ENCODE results near the gene TCP11.

Gene TCP11

DNA sequence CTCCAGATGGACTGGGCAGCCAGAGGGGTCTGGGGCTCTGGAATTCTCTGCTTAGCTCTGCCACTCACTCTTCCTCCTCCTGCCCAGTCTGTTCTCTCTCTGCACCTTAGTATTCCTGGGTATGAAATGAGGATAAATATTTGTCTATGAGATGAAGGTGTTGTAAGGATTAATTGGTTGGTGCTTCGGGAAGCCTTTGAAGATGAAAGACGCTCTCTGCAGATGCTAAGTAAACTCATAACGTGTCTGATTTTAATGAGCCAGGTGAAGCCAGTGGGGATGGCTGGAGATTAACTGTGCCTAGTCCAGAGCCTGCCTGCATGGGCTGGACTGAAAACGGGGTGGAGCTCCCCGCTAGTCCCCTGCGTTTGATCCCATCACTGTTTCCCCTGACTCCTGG, 23.1 kb upstream of the TCP11 start:
- no peaks in the 10 kb centered on the region for H3K36me3 ChIP-seq (ENCODE audit: control insufficient read depth in 2 of 2, insufficient read depth in 2 of 2, low read length in 2 of 2)
- H3K4me1 ChIP-seq (ENCODE audit: control insufficient read depth in 2 of 2, insufficient read depth in 2 of 2, low read length in 2 of 2), result peaks cover 15 to 20% of the 10 kb centered on the region in 2 donors
- H3K9me3 ChIP-seq (ENCODE audit: control insufficient read depth in 2 of 2, low read length in 2 of 2), result no peaks in the 10 kb centered on the region
- H3K27ac ChIP-seq (ENCODE audit: low read depth in 2 of 2, low read length in 2 of 2), result no peak overlapping the region
- H3K4me3 ChIP-seq (ENCODE audit: low read length in 2 of 2), result no peak overlapping the region
- no peak overlapping the region for H3K9ac ChIP-seq (ENCODE audit: low read depth in 1 of 2, low read length in 2 of 2)
- peaks cover 0 to 4% of the 10 kb centered on the region in 2 donors for H3K27me3 ChIP-seq (ENCODE audit: control insufficient read depth in 2 of 2, insufficient read depth in 2 of 2, low read length in 2 of 2)

DNA sequence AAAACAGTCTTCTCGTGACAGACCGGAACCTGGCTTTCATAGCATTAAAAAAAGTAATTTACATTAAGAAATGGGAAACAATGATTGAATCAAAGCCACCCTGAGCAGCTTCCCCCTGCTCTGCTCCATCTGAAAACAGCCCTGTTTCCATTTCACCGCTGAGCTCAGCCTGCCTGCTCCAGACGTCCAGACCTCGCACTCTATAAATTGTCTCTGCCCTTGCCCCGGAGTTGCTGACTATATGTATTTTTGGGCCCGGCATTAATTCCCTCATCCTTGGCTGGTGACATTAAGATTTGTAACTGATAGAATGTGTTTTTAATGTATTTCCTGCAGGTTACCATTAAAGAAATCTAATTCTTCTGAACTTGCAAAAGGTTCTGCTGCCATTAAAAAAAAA, 22.7 kb upstream of the TCP11 start:
- Histone ChIP-seq H3K36me3 (ENCODE audit: control insufficient read depth in 2 of 2, insufficient read depth in 2 of 2, low read length in 2 of 2) (no peaks in the 10 kb centered on the region), H3K4me1 (ENCODE audit: control insufficient read depth in 2 of 2, insufficient read depth in 2 of 2, low read length in 2 of 2) (peaks cover 15 to 20% of the 10 kb centered on the region in 2 donors), H3K9me3 (ENCODE audit: control insufficient read depth in 2 of 2, low read length in 2 of 2) (no peaks in the 10 kb centered on the region)

DNA sequence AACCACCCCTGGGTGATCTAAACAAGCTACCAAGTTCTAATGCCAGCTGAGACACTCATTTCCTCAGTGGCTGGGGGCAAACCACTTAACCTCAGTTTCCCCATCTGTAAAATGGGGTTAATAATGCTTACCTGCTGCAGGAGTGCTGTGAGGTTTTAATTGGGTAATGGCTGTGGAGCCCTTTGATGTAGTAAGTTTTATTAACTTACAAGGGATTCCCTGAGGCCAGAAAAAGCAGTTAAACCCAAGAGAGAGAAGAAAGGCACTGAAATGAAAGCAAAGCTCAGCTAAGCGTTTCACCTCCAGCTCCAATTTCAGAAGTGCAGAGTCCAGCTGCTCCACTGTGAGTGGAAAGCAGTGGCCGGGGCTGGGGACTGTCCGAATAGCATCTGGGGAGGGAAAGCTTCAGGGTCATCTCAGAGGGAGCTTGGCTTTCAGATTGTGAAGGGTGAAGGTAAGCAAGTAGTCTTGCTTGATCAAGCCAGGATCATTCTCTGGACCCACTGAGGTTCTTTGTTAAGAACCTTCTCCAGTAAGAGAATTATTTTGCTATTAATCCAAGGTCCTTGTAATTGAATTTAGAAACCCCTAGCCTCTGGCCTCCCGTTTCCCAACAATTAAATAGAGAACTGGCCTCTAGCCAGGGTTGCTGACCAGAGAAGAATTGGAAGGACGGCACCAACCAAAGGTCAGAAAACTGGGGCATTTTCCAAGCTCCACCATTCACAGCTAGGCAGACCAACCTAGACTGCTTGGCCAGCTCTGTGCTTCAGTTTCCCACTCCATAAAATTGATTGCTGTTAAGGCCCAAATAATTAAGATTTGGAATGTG, 20.9 kb upstream of the TCP11 start:
- Histone ChIP-seq H3K27me3 (ENCODE audit: control insufficient read depth in 2 of 2, insufficient read depth in 2 of 2, low read length in 2 of 2) (peaks cover 0 to 4% of the 10 kb centered on the region in 2 donors), H3K36me3 (ENCODE audit: control insufficient read depth in 2 of 2, insufficient read depth in 2 of 2, low read length in 2 of 2) (no peaks in the 10 kb centered on the region), H3K4me1 (ENCODE audit: control insufficient read depth in 2 of 2, insufficient read depth in 2 of 2, low read length in 2 of 2) (peaks cover 15 to 20% of the 10 kb centered on the region in 2 donors), H3K9ac (ENCODE audit: low read depth in 1 of 2, low read length in 2 of 2) (no peak overlapping the region), H3K27ac (ENCODE audit: low read depth in 2 of 2, low read length in 2 of 2) (no peak overlapping the region), H3K9me3 (ENCODE audit: control insufficient read depth in 2 of 2, low read length in 2 of 2) (no peaks in the 10 kb centered on the region), H3K4me3 (ENCODE audit: low read length in 2 of 2) (no peak overlapping the region)

More for the DNA sequence above, 22.7 kb upstream of the TCP11 start:
- Histone ChIP-seq H3K9ac (ENCODE audit: low read depth in 1 of 2, low read length in 2 of 2) (no peak overlapping the region), H3K4me3 (ENCODE audit: low read length in 2 of 2) (no peak overlapping the region), H3K27me3 (ENCODE audit: control insufficient read depth in 2 of 2, insufficient read depth in 2 of 2, low read length in 2 of 2) (peaks cover 0 to 4% of the 10 kb centered on the region in 2 donors), H3K27ac (ENCODE audit: low read depth in 2 of 2, low read length in 2 of 2) (no peak overlapping the region)

DNA sequence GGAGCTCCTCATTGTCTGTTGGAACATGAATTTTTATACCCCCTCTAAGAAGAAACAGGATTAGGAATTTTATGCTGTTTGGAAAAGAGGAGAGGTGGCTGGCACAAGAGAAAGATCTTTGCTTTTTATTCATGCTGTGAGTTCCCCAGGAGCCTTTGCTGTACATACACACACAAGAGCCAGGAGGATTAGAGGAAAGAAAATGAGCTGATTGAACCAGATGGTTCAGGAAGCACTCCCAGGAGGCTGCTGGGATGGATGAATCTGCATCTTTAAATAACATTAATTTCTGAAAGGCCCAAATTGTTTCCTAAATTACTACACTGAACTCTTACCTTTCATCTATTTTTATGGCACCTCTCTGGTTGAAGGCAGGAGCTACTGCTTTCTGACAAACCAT, 20.1 kb upstream of the TCP11 start:
- peaks cover 14 to 18% of the 10 kb centered on the region in 2 donors for H3K4me1 ChIP-seq (ENCODE audit: control insufficient read depth in 2 of 2, insufficient read depth in 2 of 2, low read length in 2 of 2)
- no peaks in the 10 kb centered on the region for H3K36me3 ChIP-seq (ENCODE audit: control insufficient read depth in 2 of 2, insufficient read depth in 2 of 2, low read length in 2 of 2)
- H3K27me3 ChIP-seq (ENCODE audit: control insufficient read depth in 2 of 2, insufficient read depth in 2 of 2, low read length in 2 of 2), result peaks cover 0 to 4% of the 10 kb centered on the region in 2 donors
- no peak overlapping the region for H3K9ac ChIP-seq (ENCODE audit: low read depth in 1 of 2, low read length in 2 of 2)
- H3K27ac ChIP-seq (ENCODE audit: low read depth in 2 of 2, low read length in 2 of 2), result no peak overlapping the region
- H3K4me3 ChIP-seq (ENCODE audit: low read length in 2 of 2), result no peak overlapping the region
- no peaks in the 10 kb centered on the region for H3K9me3 ChIP-seq (ENCODE audit: control insufficient read depth in 2 of 2, low read length in 2 of 2)

DNA sequence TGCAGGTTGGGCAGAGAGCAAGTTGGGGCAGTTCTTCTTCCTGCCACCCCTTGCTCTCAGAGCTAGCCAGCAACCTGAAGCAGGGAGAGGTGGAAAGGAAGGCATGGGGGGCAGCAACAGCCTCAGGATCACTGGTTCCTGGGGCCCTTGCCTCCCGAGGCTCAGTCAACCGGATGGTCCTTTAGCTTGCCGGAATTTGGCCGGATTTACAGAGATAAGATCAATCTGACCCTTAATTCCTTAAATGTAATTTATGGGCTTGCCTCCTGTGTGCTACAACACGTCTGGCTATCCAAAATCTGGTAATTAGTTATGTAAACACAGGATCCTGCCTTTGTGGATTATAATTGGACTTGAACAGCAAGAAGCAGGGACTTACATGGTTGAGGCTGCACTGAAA, 19.5 kb upstream of the TCP11 start:
- Histone ChIP-seq H3K4me3 (ENCODE audit: low read length in 2 of 2) (no peak overlapping the region), H3K9me3 (ENCODE audit: control insufficient read depth in 2 of 2, low read length in 2 of 2) (no peaks in the 10 kb centered on the region), H3K27ac (ENCODE audit: low read depth in 2 of 2, low read length in 2 of 2) (no peak overlapping the region), H3K9ac (ENCODE audit: low read depth in 1 of 2, low read length in 2 of 2) (no peak overlapping the region), H3K27me3 (ENCODE audit: control insufficient read depth in 2 of 2, insufficient read depth in 2 of 2, low read length in 2 of 2) (peaks cover 0 to 4% of the 10 kb centered on the region in 2 donors), H3K4me1 (ENCODE audit: control insufficient read depth in 2 of 2, insufficient read depth in 2 of 2, low read length in 2 of 2) (peaks cover 9 to 13% of the 10 kb centered on the region in 2 donors), H3K36me3 (ENCODE audit: control insufficient read depth in 2 of 2, insufficient read depth in 2 of 2, low read length in 2 of 2) (no peaks in the 10 kb centered on the region)

DNA sequence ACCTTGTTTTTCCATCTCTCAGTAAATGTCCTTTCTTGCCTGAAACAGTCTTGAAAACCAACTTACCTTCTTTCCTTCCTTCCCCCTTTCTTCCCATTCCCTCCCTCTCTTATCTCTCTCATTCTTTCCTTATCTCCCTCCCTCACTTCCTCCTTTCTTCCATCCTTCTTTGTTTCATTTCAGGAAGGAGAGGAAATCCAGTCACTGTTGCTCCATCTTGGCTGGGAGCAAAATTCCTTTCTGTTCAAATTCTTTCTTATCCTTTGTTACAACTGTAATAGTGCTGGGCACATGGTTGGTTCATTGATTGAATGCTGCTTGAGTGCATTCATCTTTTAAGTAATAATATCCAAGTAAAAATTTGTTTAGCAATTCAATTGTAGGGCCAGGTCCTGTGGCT, 17.4 kb upstream of the TCP11 start:
- Histone ChIP-seq H3K27ac (ENCODE audit: low read depth in 2 of 2, low read length in 2 of 2) (no peak overlapping the region), H3K4me3 (ENCODE audit: low read length in 2 of 2) (no peak overlapping the region), H3K4me1 (ENCODE audit: control insufficient read depth in 2 of 2, insufficient read depth in 2 of 2, low read length in 2 of 2) (no peaks in the 10 kb centered on the region)

DNA sequence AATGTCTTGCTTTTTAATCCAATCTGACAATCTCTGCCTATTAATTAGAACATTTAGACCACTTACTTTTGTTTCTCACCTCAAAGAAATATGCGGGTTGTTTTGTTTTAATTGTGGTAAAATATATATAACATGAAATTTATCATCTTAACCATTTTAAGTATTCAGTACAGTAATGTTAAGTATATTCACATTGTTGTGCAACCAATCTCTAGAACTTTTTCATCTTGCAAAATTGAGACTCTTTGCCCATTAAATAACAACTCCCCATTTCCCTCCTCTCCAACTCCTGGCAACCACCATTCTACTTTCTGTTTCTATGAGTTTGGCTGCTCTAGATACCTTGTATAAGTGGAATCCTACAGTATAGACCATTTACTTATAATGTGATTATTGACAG, 13.8 kb upstream of the TCP11 start:
- Histone ChIP-seq H3K4me3 (ENCODE audit: low read length in 2 of 2) (no peak overlapping the region), H3K4me1 (ENCODE audit: control insufficient read depth in 2 of 2, insufficient read depth in 2 of 2, low read length in 2 of 2) (no peaks in the 10 kb centered on the region), H3K27me3 (ENCODE audit: control insufficient read depth in 2 of 2, insufficient read depth in 2 of 2, low read length in 2 of 2) (no peaks in the 10 kb centered on the region), H3K9ac (ENCODE audit: low read depth in 1 of 2, low read length in 2 of 2) (no peak overlapping the region), H3K9me3 (ENCODE audit: control insufficient read depth in 2 of 2, low read length in 2 of 2) (no peaks in the 10 kb centered on the region), H3K27ac (ENCODE audit: low read depth in 2 of 2, low read length in 2 of 2) (no peak overlapping the region), H3K36me3 (ENCODE audit: control insufficient read depth in 2 of 2, insufficient read depth in 2 of 2, low read length in 2 of 2) (no peaks in the 10 kb centered on the region)

More for the DNA sequence above, 17.4 kb upstream of the TCP11 start:
- no peaks in the 10 kb centered on the region for H3K36me3 ChIP-seq (ENCODE audit: control insufficient read depth in 2 of 2, insufficient read depth in 2 of 2, low read length in 2 of 2)
- peaks cover 0 to 4% of the 10 kb centered on the region in 2 donors for H3K27me3 ChIP-seq (ENCODE audit: control insufficient read depth in 2 of 2, insufficient read depth in 2 of 2, low read length in 2 of 2)
- no peaks in the 10 kb centered on the region for H3K9me3 ChIP-seq (ENCODE audit: control insufficient read depth in 2 of 2, low read length in 2 of 2)
- H3K9ac ChIP-seq (ENCODE audit: low read depth in 1 of 2, low read length in 2 of 2), result no peak overlapping the region

DNA sequence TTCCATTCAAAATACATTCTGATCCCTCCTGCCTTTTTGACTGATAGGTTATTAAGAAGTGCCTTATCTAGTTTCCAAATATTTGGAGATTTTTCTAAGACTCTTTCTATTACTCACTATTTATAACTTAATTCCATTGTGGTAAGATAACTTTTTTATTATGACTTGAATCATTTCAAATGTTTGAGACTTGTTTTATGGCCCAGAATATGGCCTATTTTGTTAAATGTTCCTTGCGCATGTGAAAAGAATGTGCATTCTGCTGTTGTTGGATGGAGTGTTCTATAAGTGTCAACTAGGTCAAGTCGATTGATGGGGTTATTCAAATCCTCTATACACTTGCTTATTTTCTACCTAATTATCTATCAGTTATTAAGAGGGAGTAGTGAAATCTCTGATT, 13.1 kb upstream of the TCP11 start:
- Histone ChIP-seq H3K27ac (ENCODE audit: low read depth in 2 of 2, low read length in 2 of 2) (no peak overlapping the region), H3K36me3 (ENCODE audit: control insufficient read depth in 2 of 2, insufficient read depth in 2 of 2, low read length in 2 of 2) (no peaks in the 10 kb centered on the region), H3K27me3 (ENCODE audit: control insufficient read depth in 2 of 2, insufficient read depth in 2 of 2, low read length in 2 of 2) (no peaks in the 10 kb centered on the region), H3K9me3 (ENCODE audit: control insufficient read depth in 2 of 2, low read length in 2 of 2) (no peaks in the 10 kb centered on the region), H3K9ac (ENCODE audit: low read depth in 1 of 2, low read length in 2 of 2) (no peak overlapping the region), H3K4me1 (ENCODE audit: control insufficient read depth in 2 of 2, insufficient read depth in 2 of 2, low read length in 2 of 2) (no peaks in the 10 kb centered on the region), H3K4me3 (ENCODE audit: low read length in 2 of 2) (no peak overlapping the region)

DNA sequence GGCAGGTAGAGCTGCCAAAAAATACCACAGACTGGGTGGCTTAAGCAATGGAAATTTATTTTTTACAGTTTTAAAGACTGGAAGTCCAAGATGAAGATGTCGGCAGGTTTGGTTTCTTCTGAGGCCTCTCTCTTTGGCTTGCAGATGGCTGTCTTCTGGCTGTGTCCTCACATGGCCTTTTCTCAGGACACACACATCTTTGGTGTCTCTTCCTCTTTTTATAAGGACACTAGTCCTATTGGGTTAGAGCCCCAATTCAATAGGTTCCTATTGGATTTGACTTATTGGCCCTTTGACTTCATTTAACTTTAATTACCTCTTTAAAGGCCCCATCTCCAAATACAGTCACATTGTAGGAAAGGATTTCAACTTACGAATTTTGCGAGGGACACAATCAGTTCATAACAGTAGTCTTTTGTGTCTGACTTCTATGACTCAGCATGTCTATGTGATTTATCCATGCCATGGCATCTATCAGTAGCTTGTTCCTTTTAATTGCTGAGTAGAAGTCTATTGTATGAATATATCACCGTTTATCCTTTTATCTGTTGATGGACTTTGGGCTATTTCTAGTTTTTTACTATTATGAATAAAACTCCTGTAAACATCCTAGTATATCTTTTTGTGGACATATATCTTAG, 11.0 kb upstream of the TCP11 start:
- Histone ChIP-seq H3K27me3 (ENCODE audit: control insufficient read depth in 2 of 2, insufficient read depth in 2 of 2, low read length in 2 of 2) (no peaks in the 10 kb centered on the region), H3K36me3 (ENCODE audit: control insufficient read depth in 2 of 2, insufficient read depth in 2 of 2, low read length in 2 of 2) (no peaks in the 10 kb centered on the region), H3K4me3 (ENCODE audit: low read length in 2 of 2) (no peak overlapping the region), H3K4me1 (ENCODE audit: control insufficient read depth in 2 of 2, insufficient read depth in 2 of 2, low read length in 2 of 2) (no peaks in the 10 kb centered on the region), H3K27ac (ENCODE audit: low read depth in 2 of 2, low read length in 2 of 2) (no peak overlapping the region), H3K9ac (ENCODE audit: low read depth in 1 of 2, low read length in 2 of 2) (no peak overlapping the region), H3K9me3 (ENCODE audit: control insufficient read depth in 2 of 2, low read length in 2 of 2) (no peaks in the 10 kb centered on the region)

DNA sequence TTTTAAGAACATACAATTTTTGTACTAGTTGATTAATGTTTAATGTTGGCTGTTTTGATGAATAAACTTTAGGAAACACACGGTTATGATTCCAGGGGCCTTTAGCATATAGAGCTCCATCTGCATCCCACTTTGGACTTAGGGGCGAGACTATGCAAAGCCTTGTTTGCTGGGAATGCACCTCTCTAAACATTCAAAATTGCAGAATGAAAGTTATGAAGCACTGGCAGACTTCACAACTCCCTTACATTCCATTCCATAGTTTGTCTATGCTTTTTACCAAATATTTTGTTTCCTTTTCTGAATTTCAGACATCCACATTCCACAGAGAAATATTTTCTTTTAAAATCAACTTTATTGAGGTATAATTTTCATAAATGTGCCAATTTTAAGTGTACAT, 10.3 kb upstream of the TCP11 start:
- Histone ChIP-seq H3K4me1 (ENCODE audit: control insufficient read depth in 2 of 2, insufficient read depth in 2 of 2, low read length in 2 of 2) (no peaks in the 10 kb centered on the region), H3K9ac (ENCODE audit: low read depth in 1 of 2, low read length in 2 of 2) (no peak overlapping the region), H3K4me3 (ENCODE audit: low read length in 2 of 2) (no peak overlapping the region), H3K27me3 (ENCODE audit: control insufficient read depth in 2 of 2, insufficient read depth in 2 of 2, low read length in 2 of 2) (no peaks in the 10 kb centered on the region), H3K9me3 (ENCODE audit: control insufficient read depth in 2 of 2, low read length in 2 of 2) (no peaks in the 10 kb centered on the region), H3K36me3 (ENCODE audit: control insufficient read depth in 2 of 2, insufficient read depth in 2 of 2, low read length in 2 of 2) (no peaks in the 10 kb centered on the region), H3K27ac (ENCODE audit: low read depth in 2 of 2, low read length in 2 of 2) (no peak overlapping the region)
